GM12892 (cell line): ENCODE results near the gene KIAA0753.

Source experiments
- DNase-seq: peaks from one replicate; pipeline ENCODE4 v3.0.0; 2011; ENCODE audit not compliant: insufficient read length
- FAIRE-seq: peaks from 2 replicates; lab custom pipeline; 2011; peaks lifted over from hg19 to GRCh38; lab: Jason Lieb, UNC
- POLR2A ChIP-seq: IDR thresholded peaks from 2 replicates; pipeline ENCODE4 v1.6.1; 2011; ENCODE audit warnings: low read depth, low read length, control low read depth
- POLR2AphosphoS5 ChIP-seq: IDR thresholded peaks from 2 replicates; pipeline ENCODE4 v1.6.1; 2011; ENCODE audit warnings: low read depth, low read length, control low read depth
- TAF1 ChIP-seq: IDR thresholded peaks from 2 replicates; pipeline ENCODE4 v1.6.1; 2011; ENCODE audit warnings: low read depth, mild to moderate bottlenecking, control low read depth, low read length, borderline replicate concordance

Gene KIAA0753

DNA sequence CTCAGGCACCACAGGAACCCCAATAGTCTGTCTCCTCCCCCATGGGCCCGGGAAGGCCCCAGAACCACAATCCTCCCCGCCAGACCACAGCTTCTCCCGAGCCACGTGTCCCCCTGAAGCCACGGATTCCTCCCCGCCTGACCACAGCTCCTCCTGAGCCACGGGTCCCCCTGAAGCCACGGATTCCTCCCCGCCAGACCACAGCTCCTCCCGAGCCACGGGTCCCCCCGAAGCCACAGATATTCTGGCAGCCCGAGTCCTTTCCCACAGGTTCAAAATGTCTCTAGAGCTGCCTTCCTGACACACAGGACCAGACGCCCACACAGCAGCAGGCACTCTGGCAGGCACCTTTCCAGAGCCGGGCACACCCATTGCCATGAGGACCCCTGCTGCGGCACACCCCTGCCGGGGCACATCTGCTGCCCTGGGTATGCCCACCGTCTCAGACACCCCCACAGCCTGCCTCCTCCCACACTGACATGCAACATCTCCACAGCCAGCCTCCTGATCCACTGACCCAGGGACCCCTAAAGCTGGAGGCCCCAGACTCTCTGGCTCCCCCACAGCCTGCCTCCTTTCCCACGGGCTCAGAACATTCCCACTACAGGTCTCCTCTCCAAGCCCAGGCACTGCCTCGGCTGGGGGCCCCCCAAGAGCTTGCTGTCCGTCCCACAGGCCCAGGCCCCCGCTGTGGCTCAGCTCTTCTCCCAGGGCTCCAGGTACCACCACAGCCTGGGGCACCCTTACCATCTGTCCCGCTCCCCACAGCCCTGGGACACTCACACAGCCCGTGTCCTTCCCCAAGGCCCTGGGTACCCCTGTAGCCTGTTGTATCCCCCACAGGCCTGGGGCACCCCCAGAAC is 2.2 kb downstream of the KIAA0753 start:
- FAIRE-seq, result no peak
- DNase-seq, result no peak
- no peak for TF ChIP-seq POLR2A
- TF ChIP-seq POLR2AphosphoS5, result no peak
- TF ChIP-seq TAF1, result no peak

DNA sequence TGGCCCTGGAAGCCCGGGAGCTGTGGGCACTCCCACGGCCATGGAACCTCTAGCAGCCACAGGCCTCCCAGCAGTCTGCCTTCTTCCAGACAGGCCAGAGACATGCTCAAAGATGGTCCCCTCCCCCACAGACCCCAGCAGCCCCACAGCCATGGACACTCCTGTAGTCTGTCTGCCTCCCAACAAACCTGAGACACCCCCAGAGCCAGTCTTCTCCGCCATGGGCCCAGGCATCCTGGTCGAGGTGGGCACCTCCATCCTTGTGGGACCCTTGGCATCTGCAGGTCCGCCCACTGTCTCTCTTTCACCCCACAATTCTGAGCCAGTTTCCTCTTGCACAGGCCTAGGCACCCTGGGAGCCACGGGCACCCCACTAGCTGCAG is 3.1 kb downstream of the KIAA0753 start:
- no peak for TF ChIP-seq POLR2AphosphoS5
- DNase-seq, result no peak
- FAIRE-seq, result no peak

DNA sequence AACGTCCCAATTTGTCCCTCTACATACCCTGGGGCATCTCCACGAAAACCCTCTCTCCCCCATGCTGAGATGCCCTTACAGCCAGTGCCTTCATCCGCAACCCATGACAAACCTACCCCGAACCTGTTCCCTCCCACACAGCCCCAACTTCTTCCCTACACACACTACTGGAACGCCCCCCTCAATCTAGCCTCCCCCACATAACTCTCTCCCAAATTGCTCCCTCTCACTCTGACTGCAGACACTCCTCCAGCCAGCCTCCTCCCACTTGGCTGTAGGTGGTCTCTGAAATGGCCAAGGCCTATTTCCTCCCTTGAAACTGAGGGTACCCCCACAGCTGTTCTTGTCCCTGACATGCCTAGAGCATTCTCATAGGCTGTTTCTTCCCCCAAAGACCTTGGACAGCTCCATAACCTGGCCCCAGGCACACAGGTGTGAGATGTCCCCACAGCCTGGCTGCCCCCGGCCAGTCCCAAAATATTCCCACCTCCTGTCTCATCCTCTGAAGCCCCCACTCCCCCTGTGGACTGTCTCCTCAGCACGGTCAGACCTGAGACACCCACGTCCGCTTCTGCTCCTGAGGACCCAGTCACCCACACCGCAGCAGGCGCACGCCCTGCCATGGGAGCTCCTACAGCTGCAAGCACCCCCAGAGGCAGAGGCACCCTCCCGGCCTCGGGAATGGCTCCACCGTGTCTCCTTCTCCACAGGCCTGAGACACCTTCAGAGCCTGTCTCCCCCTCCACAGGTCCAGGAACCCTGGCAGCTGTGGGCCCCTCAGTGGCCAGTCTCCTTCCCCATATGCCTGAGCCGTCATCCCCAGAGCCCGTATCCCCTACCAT is 3.7 kb downstream of the KIAA0753 start:
- TF ChIP-seq POLR2A (no peak), POLR2AphosphoS5 (no peak), TAF1 (no peak)
- no peak for FAIRE-seq
- no peak for DNase-seq

DNA sequence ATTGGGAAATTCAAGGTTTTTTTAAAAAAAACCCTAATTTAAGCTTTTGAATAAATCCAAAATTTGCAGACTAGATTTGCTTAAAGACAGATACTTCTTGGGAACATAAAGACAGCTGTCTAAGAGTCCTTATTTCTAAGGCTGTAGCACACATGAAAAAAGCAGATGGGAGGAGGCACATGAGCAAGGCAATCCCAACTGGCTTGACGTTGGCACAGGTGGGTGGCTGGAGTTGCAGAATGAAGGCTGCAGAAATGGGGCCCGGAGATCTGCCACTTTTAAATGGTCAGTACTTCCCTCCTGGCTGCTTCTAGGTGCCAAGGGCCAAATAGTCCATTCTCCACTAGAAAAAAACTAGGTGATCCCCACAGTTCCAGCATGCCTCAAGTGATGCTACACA is 4.4 kb downstream of the KIAA0753 start:
- FAIRE-seq (no peak), DNase-seq (no peak)
- TF ChIP-seq POLR2AphosphoS5, result no peak
- TF ChIP-seq POLR2A, result no peak
- no peak for TF ChIP-seq TAF1

DNA sequence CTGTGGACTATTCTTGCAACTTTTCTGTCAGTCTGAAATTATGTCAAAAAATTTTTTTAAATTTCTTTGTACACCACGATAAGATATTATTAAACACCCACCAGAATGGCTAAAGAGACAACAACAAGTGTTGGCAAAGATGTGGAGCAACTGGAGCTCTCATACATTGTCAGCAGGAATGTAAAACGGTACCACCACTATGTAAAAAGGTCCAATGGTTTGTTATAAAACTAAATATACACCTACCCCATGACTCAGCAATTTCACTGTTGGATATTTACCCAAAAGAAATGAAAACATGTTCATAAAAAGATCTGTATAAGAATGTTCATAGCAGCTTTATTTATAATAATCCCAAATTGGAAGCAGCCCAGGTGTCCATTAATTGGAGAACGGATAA is 7.2 kb downstream of the KIAA0753 start:
- DNase-seq (no peak), FAIRE-seq (no peak)
- TF ChIP-seq TAF1, result no peak
- no peak for TF ChIP-seq POLR2A
- TF ChIP-seq POLR2AphosphoS5, result no peak

DNA sequence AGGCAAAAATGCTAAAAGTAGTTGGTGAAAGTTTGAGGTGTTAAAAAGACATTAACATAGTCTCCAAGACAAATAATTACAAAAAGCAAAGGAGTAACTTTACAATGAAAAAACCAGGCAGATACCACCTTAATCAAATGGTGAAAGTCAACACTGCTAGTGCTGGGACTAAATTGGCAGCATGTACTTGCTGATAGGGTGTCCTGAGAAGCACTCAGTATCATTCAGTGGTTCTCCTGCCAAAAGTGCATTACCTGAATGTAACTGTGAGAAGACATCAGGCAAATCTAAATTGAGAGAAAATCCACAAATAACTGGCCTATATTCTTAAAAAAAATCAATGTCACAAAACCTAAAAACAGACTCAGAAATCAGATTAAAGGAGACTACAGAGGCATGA is 8.0 kb downstream of the KIAA0753 start:
- no peak for TF ChIP-seq TAF1
- TF ChIP-seq POLR2AphosphoS5, result no peak
- no peak for TF ChIP-seq POLR2A
- FAIRE-seq, result no peak
- no peak for DNase-seq

DNA sequence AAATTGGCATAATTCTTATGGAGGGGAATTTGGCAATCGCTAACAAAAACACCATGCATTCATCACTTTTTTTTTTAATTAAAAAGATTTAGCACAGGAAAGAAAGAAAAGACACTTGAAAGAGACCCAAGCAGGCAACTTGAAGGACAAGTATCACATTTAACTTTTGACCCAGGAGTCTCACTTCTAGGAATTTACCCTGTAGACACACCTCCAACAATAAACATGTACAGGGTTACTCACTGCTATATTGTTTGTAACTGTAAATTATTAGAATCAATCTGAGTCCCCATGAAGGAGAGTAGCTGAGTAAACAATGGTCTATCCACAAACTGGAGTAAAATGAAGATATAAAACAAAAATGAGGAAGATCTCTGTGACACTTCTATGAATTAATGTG is 10.1 kb downstream of the KIAA0753 start:
- DNase-seq (no peak), FAIRE-seq (no peak)
- TF ChIP-seq TAF1 (no peak), POLR2A (no peak), POLR2AphosphoS5 (no peak)

DNA sequence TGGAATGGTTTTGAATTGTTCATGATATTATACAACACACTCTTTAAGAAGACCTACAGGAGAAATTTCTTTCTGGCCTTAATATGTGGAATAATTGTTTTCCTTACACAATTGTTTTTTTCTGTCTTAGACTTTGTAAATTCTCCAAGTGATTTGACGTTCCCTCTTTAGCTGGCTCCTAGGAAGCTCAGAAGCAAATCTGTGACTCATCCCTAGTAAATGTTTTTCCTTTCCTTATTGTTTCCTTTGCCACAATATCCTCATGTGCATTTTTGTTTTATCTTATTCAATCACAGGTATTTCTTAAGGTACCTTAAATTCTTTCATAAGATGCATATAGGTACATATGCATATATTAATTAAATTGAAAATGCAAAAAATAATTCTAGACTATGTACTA is 13.5 kb downstream of the KIAA0753 start:
- no peak for DNase-seq
- TF ChIP-seq TAF1 (no peak), POLR2A (no peak), POLR2AphosphoS5 (no peak)
- FAIRE-seq, result no peak

DNA sequence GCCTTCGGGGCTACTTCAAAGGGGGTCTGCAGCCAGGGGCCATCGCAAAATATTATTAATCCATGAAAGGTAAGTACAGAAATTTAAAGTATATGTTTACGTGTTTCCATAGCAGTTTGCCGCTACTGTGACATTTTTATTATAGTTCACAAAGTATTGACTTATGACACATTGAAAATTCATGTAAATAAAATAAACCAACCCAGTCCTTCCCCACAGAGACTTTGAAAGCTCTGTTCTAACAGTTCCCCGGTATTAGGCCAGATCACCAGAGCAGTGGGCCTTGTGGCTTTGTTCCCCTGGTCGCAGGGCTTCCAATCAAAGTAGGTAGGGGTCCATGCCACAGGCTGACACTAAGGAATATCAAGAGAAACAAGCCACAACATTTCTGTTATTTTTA is 13.9 kb downstream of the KIAA0753 start:
- no peak for DNase-seq
- TF ChIP-seq POLR2AphosphoS5 (no peak), TAF1 (no peak), POLR2A (no peak)

DNA sequence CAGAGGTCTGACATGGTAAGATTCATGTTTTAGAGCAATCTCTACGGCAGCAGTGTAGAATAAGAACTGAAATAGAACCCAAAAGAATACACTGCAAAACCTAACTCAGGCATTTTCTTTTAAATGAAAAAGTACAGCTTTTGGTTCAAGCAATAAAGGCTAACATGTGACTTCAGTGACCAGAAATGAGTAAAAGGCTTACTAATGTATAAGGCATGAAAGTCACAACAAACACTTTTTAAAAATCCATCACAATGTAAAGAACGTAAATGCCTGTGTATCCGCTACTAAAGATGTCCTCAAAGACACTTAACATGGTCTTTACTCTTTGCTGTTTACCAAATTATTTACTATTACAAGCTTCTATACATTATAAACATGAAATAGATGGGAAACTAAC is 16.6 kb downstream of the KIAA0753 start:
- FAIRE-seq (no peak), DNase-seq (no peak)
- TF ChIP-seq TAF1 (no peak), POLR2A (no peak), POLR2AphosphoS5 (no peak)

More for the DNA sequence above, 13.9 kb downstream of the KIAA0753 start:
- FAIRE-seq, result no peak

DNA sequence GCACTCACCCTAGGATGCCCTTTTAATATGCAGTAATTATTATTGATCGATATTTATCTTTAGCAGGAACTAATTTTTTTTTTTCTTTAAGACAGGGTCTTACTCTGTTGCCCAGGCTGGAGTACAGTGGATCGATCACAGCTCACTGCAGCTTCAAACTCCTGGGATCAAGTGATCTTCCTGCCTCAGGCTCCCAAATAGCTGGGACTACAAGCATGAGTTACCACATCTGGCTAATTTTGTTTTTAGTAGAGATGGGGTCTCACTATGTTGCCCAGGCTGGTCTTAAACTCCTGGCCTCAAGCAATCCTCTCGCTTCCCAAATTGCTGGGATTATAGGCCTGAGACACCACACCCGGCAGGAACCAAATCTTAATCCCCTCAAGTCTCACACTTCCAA is 29.3 kb downstream of the KIAA0753 start:
- no peak for FAIRE-seq
- DNase-seq, result no peak
- no peak for TF ChIP-seq POLR2A
- TF ChIP-seq POLR2AphosphoS5, result no peak
- no peak for TF ChIP-seq TAF1
